Tibial artery (tissue), 4 donors: ENCODE measurements around the gene CCDC13.

Source experiments
- DNase-seq, 2 donors: peaks; one replicate each; pipeline ENCODE4 v3.0.0-alpha.2; 2019
- H3K27ac ChIP-seq, 2 donors: fragments of 200-600 bp; sonication (generic) in 1 of 2; 1 replicate in 1 of 2; 2 replicates in 1 of 2; pipeline ENCODE4 v1.5.1; 2018 to 2019; ENCODE audit warnings: mild to moderate bottlenecking in 1 of 2
- H3K27me3 ChIP-seq, 2 donors: fragments of 200-600 bp; sonication (generic) in 1 of 2; one replicate each; pipeline versions ENCODE4 v1.5.1 to v1.6.0; 2016 to 2019
- H3K36me3 ChIP-seq, 3 donors: fragments of 200-600 bp; sonication (generic) in 2 of 3; one replicate each; pipeline ENCODE4 v1.5.1; 2016 to 2019; ENCODE audit warnings: mild to moderate bottlenecking in 2 of 3
- H3K4me1 ChIP-seq, 4 donors: fragments of 200-600 bp; sonication (generic) in 2 of 4; 1 replicate in 3 of 4; 2 replicates in 1 of 4; pipeline ENCODE4 v1.5.1; 2016 to 2019
- H3K4me3 ChIP-seq, 2 donors: fragments of 200-600 bp; sonication (generic) in 1 of 2; 1 replicate in 1 of 2; 2 replicates in 1 of 2; pipeline ENCODE4 v1.5.1; 2018 to 2019; ENCODE audit warnings: mild to moderate bottlenecking in 2 of 2
- H3K9me3 ChIP-seq, 3 donors: fragments of 200-600 bp; sonication (generic) in 1 of 3; one replicate each; pipeline ENCODE4 v1.5.1; 2016 to 2019
- intact Hi-C: fragments of 100-400 bp; cut with DNase I; formaldehyde crosslinking; loops from one replicate; pipeline ENCODE4 v1.15.0; 2023; ENCODE audit warnings: low total_unique reads
- TF ChIP-seq, protein P1 (sequence below), 2 experiments: fragments of 200-600 bp in 1 of 2; fragments of 450-650 bp in 1 of 2; IDR thresholded peaks; one replicate each; pipeline ENCODE4 v1.5.1; 2017 to 2019; ENCODE audit warnings: antibody characterized with exemption in 2 of 2, mild to moderate bottlenecking in 1 of 2, moderate library complexity in 1 of 2

CCDC13 gene

DNA sequence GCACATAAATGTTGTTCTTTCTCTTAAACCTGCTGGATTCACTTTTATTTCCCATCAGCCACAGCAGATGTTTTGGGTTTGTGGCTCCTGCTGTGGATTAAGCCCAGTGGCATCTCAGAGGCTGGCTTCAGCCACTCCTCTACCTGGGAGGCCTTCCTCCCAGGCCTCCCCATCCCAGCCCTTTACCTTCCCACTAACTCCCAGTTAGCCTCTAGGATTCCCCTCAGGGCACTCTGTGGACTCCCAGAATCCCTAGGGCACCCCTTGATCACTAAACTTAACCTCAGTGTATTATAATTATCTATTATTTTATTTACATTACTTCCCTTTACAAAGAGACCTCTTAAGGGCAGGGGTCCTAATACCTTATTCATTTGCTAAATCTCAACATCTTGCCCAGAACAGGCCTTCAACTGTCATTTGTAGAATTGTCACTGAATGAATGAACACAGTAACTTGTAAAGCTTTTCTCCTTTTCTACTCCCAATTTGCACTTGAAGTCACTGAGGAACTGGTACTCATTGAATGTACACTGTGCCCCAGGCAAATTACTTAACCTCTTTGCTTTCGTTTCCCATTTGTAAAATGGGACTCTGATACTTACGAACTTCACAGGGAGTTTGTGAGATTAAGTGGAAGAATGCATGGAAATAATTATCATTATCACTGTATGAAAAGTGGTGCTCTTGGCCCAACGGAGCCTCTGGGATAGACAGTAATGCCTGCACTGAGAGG is 8.3 kb downstream of the CCDC13 start:
- intact Hi-C loops, result no loop called here
- Histone ChIP-seq H3K27ac (no peak overlapping the region), H3K4me3 (no peak overlapping the region), H3K27me3 (no peaks in the 10 kb centered on the region), H3K4me1 (peaks cover 0 to 9% (median 0%) of the 10 kb centered on the region in 4 donors), H3K36me3 (no peaks in the 10 kb centered on the region), H3K9me3 (no peaks in the 10 kb centered on the region)
- TF ChIP-seq, protein P1, sequence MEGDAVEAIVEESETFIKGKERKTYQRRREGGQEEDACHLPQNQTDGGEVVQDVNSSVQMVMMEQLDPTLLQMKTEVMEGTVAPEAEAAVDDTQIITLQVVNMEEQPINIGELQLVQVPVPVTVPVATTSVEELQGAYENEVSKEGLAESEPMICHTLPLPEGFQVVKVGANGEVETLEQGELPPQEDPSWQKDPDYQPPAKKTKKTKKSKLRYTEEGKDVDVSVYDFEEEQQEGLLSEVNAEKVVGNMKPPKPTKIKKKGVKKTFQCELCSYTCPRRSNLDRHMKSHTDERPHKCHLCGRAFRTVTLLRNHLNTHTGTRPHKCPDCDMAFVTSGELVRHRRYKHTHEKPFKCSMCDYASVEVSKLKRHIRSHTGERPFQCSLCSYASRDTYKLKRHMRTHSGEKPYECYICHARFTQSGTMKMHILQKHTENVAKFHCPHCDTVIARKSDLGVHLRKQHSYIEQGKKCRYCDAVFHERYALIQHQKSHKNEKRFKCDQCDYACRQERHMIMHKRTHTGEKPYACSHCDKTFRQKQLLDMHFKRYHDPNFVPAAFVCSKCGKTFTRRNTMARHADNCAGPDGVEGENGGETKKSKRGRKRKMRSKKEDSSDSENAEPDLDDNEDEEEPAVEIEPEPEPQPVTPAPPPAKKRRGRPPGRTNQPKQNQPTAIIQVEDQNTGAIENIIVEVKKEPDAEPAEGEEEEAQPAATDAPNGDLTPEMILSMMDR (IDR thresholded peaks at IDR 0.05), result no peak
- DNase-seq, result no peak

DNA sequence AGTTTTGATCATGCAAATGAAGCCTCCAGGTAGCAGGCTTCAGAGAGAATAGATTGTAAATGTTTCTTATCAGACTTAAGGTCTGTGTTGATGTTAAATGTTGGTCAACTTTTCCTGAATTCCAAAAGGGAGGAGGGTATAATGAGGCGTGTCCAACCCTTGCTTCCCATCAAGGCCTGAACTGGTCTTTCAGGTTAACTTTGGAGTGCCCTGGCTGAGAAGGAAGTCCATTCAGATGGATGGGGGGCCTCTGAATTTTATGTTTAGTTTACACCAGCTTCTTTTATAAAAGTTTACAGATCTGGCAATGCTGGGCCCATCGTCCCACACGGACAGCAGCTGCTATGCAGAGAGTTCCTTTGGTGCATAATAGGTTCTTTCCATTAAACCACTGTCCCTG is 8.9 kb downstream of the CCDC13 start:
- DNase-seq, result no peak
- Histone ChIP-seq H3K4me3 (no peak overlapping the region), H3K27me3 (no peaks in the 10 kb centered on the region), H3K36me3 (no peaks in the 10 kb centered on the region), H3K9me3 (no peaks in the 10 kb centered on the region), H3K27ac (no peak overlapping the region), H3K4me1 (peaks cover 0 to 9% (median 0%) of the 10 kb centered on the region in 4 donors)
- TF ChIP-seq, protein P1 (IDR thresholded peaks at IDR 0.05), result no peak
- intact Hi-C loops, result no loop called here

GRCh38 chr3:42763021-42763420 is 10.0 kb downstream of the CCDC13 start:
- intact Hi-C loops, result no loop called here
- Histone ChIP-seq H3K9me3 (no peaks in the 10 kb centered on the region), H3K4me1 (peaks cover 0 to 9% (median 0%) of the 10 kb centered on the region in 4 donors), H3K36me3 (no peaks in the 10 kb centered on the region), H3K27ac (no peak overlapping the region), H3K4me3 (no peak overlapping the region), H3K27me3 (no peaks in the 10 kb centered on the region)
- TF ChIP-seq, protein P1 (IDR thresholded peaks at IDR 0.05), result no peak
- no peak for DNase-seq

GRCh38 chr3:42762046-42762724 is 10.9 kb downstream of the CCDC13 start:
- DNase-seq, result no peak

GRCh38 chr3:42758126-42758525 is 14.9 kb downstream of the CCDC13 start:
- intact Hi-C loops, result no loop called here
- H3K36me3 ChIP-seq, result no peaks in the 10 kb centered on the region
- H3K4me1 ChIP-seq, result peaks cover 0 to 4% (median 0%) of the 10 kb centered on the region in 4 donors
- H3K9me3 ChIP-seq, result no peaks in the 10 kb centered on the region
- DNase-seq, result peak; percentile 10 to 29
- H3K4me3 ChIP-seq, result no peak overlapping the region
- H3K27ac ChIP-seq, result no peak overlapping the region
- H3K27me3 ChIP-seq, result no peaks in the 10 kb centered on the region
- TF ChIP-seq, protein P1 (IDR thresholded peaks at IDR 0.05), result no peak

More at GRCh38 chr3:42762046-42762724, 10.9 kb downstream of the CCDC13 start:
- TF ChIP-seq, protein P1 (IDR thresholded peaks at IDR 0.05), result no peak
- H3K27ac ChIP-seq, result no peak overlapping the region
- H3K36me3 ChIP-seq, result no peaks in the 10 kb centered on the region
- no peak overlapping the region for H3K4me3 ChIP-seq
- intact Hi-C loops, result no loop called here
- no peaks in the 10 kb centered on the region for H3K27me3 ChIP-seq
- no peaks in the 10 kb centered on the region for H3K9me3 ChIP-seq
- H3K4me1 ChIP-seq, result peaks cover 0 to 9% (median 0%) of the 10 kb centered on the region in 4 donors
